Measurements from ENCODE around the gene GRHPR. TPM values are rescaled to one million over a fixed set of nuclear protein-coding genes. Genes with fewer than 3 reads are reported as not detected.
A peak's percentile ranks its signal among the peaks of the same experiment; 100 is the strongest.

GRHPR gene
- total RNA-seq, 4 donors from 2014 or later = 132 to 156 (median 141) TPM

- Histone ChIP-seq H3K4me1 (peaks cover 44% of the 10 kb centered on the region), H3K27me3 (no peaks in the 10 kb centered on the region), H3K4me3 (no peak overlapping the region), H3K9me3 (no peaks in the 10 kb centered on the region), H3K36me3 (no peaks in the 10 kb centered on the region), H3K27ac (no peak overlapping the region)
- 78% methylated on average over 12 of the region's 12 CpGs for WGBS
- no peak for DNase-seq (ENCODE audit: low spot score in 2 of 2)
- no peak for TF ChIP-seq POLR2A (IDR thresholded peaks at IDR 0.05)
- no peak for TF ChIP-seq EP300 (IDR thresholded peaks at IDR 0.05)
- no peak for TF ChIP-seq CTCF (IDR thresholded peaks at IDR 0.05)
- TF ChIP-seq POLR2AphosphoS5 (IDR thresholded peaks at IDR 0.05) = no peak
These were observed 2.0 kb upstream of the GRHPR start for GRCh38 chr9:37420271-37421215.

- peak overlapping the region; percentile 85 for H3K4me3 ChIP-seq
- DNase-seq (ENCODE audit: low spot score in 2 of 2) = no peak
- no peaks in the 10 kb centered on the region for H3K27me3 ChIP-seq
- peaks cover 8% of the 10 kb centered on the region for H3K36me3 ChIP-seq
- H3K4me1 ChIP-seq = peaks cover 44% of the 10 kb centered on the region
- no peak for TF ChIP-seq POLR2A (IDR thresholded peaks at IDR 0.05)
- WGBS = 59% methylated on average over 8 of the region's 8 CpGs
- H3K9me3 ChIP-seq = no peaks in the 10 kb centered on the region
- peak overlapping the region; percentile 89 for H3K27ac ChIP-seq
These were observed 595 bp upstream of the GRHPR start for GRCh38 chr9:37421914-37422288.

- peak overlapping the region; percentile 89 for H3K27ac ChIP-seq
- no peak for DNase-seq (ENCODE audit: low spot score in 2 of 2)
- no peaks in the 10 kb centered on the region for H3K27me3 ChIP-seq
- H3K4me3 ChIP-seq = peak overlapping the region; percentile 85
- H3K9me3 ChIP-seq = no peaks in the 10 kb centered on the region
- TF ChIP-seq POLR2A (IDR thresholded peaks at IDR 0.05) (no peak), CTCF (IDR thresholded peaks at IDR 0.05) (no peak), POLR2AphosphoS5 (IDR thresholded peaks at IDR 0.05) (no peak)
- peaks cover 24% of the 10 kb centered on the region for H3K36me3 ChIP-seq
- 56% methylated on average over 2 of the region's 2 CpGs for WGBS
- peaks cover 38% of the 10 kb centered on the region for H3K4me1 ChIP-seq
These were observed 1.0 kb downstream of the GRHPR start for GRCh38 chr9:37423508-37423907.

DNA sequence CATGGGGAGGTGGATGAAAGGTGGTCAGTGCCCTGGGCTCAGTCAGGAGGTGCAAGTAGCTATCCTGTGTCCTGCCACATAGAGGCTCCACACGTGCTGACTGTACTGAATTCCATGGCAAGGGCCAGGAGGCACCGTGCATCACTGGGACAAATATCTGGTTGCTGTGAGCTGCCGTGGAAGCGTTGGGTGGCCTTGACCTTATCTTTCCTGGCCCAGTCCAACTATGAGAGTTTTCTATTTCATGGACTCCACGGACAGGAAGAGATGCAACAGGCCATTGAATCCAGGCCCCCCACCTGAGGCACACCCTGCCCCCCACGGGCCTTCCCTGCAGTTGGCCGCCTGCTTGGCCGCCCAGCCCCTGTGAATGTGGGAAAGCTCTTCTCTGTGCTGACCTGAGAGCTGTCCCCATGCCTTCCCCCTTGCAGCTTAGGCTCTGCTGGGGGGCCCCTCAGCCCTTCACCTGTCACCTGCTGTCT lies 1.7 kb downstream of the GRHPR start:
- Histone ChIP-seq H3K9me3 (no peaks in the 10 kb centered on the region), H3K27ac (peak overlapping the region; percentile 1), H3K4me3 (peak overlapping the region; percentile 85), H3K36me3 (peaks cover 31% of the 10 kb centered on the region), H3K4me1 (peaks cover 34% of the 10 kb centered on the region), H3K27me3 (no peaks in the 10 kb centered on the region)
- TF ChIP-seq CTCF (IDR thresholded peaks at IDR 0.05) = no peak
- no peak for TF ChIP-seq POLR2AphosphoS5 (IDR thresholded peaks at IDR 0.05)
- TF ChIP-seq EP300 (IDR thresholded peaks at IDR 0.05) = no peak
- no peak for TF ChIP-seq POLR2A (IDR thresholded peaks at IDR 0.05)
- 69% methylated on average over 5 of the region's 8 CpGs for WGBS
- no peak for DNase-seq (ENCODE audit: low spot score in 2 of 2)

DNA sequence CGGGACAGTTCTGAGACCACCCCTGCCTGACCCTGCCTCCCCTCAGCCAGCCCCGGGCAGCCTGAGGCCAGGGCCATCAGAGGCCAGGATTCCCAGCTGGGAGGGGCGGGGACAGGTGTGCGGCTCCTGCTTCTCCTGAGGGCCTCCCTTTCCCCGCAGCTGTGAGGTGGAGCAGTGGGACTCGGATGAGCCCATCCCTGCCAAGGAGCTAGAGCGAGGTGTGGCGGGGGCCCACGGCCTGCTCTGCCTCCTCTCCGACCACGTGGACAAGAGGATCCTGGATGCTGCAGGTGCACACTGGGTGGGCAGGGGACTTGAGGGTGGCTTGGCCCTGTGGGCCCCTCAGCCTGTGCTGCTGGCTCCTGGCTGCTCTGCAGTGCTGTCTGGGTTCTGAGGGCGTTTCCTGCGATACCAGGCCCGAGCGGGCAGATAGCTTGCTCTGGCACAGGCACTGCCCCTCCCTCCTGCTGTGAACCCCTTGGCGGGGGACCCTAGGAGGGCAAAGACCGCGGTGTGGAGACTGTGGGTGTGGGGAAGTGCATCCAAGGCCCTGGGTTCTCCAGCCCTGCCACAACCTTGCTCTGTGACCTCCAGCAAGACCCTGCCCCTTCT lies 2.3 kb downstream of the GRHPR start:
- DNase-seq (ENCODE audit: low spot score in 2 of 2) = no peak
- Histone ChIP-seq H3K4me1 (peaks cover 34% of the 10 kb centered on the region), H3K36me3 (peaks cover 37% of the 10 kb centered on the region), H3K9me3 (no peaks in the 10 kb centered on the region), H3K4me3 (peak overlapping the region; percentile 85), H3K27me3 (no peaks in the 10 kb centered on the region), H3K27ac (peak overlapping the region; percentile 1)
- TF ChIP-seq POLR2A (IDR thresholded peaks at IDR 0.05) (no peak), POLR2AphosphoS5 (IDR thresholded peaks at IDR 0.05) (no peak), CTCF (IDR thresholded peaks at IDR 0.05) (no peak), EP300 (IDR thresholded peaks at IDR 0.05) (no peak)
- 63% methylated on average over 7 of the region's 18 CpGs for WGBS

Data from suprapubic skin (tissue), 4 donors.